HG03571 (cell line): ENCODE data around the gene XPO6.

Experiments used
- ATAC-seq: cut with Tn5 transposase; IDR thresholded peaks from one replicate; pipeline ENCODE4 v1.9.1; 2021; ENCODE audit not compliant: unreplicated experiment

The XPO6 gene

DNA sequence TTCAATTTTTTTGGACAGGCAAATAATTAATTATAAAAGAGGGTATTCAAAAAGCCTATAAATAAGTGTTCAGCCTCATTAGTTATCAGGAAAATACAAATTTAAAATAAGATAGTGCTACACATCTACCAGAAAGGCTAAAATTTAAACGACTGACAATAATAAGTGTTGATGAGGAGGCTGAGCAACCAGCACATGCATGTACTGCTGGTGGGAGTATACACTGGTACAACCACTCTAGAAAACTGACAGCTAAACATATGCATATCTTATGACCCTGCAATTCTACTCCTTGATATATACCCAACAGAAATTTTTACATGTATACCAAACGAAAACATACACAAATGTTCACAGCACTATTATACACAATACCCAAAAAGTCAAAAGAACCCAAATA lies 27.1 kb downstream of the XPO6 start:
- no peak for ATAC-seq

DNA sequence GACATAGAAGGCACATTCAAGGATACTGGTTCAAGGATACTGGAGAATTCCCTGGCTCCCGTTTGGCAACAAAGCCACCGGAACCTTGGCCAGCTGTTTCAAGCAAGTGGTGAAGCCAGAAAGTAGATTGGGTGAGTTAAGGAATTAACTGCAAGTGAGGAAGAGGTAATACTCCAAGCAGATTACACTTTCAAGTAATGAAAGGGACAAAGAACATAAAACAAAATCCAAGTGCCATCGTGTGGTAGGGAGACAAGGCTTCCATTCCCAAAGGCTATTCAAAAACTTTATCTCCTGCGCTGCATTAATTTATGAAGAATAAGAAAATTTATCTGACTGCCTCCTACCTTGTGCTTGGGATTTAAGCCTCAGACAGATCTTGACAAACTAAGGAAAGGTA lies 27.8 kb downstream of the XPO6 start:
- no peak for ATAC-seq

DNA sequence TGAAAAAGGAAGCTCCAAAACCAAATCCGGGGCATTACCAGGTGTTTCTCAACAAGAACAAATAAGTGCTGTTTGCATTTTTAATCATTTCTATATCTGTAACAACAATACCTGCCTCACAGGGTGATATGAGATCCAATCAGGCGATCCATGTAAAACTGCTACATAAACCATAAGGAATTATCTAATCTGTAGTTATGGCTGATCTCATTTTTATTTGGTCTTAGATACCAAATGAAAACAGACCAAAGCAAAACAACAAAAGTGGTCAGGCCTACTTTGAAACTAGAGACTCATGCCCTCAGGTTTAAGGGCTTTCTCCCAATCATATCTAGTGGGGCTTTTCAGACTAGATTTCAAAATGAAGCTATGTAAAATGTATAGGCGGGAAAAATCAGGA lies 28.3 kb downstream of the XPO6 start:
- no peak for ATAC-seq

DNA sequence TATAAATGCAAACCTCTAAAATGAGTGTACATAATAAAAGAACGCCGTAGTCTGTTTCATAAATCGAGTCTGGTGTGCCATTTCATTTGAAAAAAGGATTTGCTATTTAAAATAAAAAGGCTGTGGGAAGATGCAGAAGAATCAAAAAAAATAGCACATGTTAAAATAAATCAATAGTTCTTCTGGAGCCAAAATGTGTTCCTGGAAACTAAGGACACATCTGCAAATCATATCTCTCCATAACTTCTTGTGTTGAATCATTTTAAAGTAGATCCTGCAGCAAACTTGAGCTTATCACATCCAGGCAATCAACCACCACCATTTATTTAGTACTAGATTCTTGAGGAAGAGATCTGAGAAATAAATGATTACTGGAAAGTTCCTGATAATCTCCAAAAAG lies 29.0 kb downstream of the XPO6 start:
- no peak for ATAC-seq

DNA sequence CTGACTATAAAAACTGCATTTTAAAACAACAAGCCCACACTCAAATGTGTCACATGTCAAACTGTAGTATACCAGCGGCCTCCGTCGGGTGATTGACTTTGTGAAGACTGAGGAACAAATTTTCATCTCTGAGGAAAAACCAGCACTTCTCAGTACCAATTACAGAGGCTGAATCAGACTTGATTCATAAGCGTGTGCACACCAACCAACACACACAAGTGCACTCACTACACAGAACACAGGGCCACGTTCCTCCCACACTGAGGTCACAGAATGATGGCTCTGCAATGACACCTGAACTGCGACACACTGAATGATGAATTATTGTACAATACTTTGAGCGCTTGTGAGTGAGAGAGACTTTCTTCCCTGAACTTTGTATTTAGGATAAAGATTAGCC lies 29.6 kb downstream of the XPO6 start:
- no peak for ATAC-seq

DNA sequence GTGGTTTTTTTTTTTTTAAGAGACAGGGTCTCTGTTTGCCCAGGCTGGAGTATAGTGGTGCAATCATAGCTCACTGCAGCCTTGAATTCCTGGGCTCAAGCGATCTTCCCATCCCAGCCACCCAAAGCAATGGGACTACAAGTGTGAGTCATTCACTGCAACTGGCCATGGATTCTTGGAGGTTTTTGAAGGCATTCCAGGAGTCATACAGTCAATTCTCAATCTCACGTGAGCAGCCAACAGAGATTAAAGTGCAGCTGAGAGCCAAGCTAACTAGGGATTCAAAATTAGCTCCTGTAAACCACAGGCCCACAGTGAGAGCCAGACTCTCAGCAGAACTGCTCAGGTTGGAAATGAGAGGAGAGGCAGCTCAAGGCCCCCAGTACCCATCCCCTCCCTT lies 30.2 kb downstream of the XPO6 start:
- ATAC-seq: no peak

DNA sequence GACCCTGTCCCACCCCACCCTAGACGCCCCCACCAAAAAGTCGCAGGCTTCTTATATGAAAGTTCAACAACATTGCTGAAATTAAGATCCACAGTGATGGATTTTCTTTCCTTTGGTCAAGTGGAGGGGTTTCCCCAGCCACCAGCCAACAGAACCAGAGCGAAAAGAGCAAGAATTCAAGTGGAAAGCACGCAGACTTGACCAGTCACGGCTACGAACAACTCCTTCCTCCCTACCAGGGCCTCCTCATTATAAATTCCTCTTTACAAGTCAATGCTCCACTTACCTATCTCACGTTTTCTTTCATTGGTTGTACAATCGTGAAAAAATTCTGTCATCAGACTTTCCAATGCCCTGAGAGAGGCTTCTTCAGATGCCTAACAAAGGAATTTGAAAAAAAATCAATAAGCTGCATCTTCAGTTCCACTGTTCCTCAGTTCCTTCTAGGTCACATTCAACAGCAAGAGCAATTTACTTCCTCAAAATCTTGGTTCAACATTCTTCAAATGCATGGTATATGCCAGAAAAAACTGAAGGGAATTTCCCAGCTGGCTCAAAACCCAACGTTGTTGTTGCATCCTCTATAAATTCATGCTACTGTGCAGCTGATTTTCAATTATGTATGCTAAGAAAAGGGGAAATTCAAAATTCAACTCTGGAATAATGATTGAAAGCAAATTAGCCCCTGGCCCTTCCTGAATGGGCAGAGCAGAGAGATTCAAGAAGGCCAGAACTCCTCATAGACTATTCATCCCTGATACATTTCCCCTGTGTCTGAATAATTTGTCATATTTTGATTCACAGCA lies 30.9 kb downstream of the XPO6 start:
- no peak for ATAC-seq

DNA sequence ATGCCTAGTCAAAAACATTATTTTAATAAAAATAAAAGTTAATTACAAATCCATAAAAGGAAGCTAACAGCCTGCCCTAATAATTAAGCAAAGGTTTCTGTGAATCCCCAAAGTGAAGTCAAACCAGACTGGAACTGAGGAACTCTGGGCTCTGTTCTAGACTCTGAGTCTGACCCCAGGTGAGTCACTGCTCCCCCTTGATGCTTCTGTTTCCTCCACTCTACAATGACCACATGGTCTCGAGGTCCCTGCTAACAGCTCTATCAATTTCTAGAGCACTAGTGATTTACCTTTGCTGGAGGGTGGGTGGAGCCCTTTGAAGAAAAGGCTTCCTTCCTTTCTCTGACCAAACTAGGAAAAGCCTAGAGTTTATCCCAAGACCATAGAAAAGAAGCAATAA lies 32.4 kb downstream of the XPO6 start:
- no peak for ATAC-seq

DNA sequence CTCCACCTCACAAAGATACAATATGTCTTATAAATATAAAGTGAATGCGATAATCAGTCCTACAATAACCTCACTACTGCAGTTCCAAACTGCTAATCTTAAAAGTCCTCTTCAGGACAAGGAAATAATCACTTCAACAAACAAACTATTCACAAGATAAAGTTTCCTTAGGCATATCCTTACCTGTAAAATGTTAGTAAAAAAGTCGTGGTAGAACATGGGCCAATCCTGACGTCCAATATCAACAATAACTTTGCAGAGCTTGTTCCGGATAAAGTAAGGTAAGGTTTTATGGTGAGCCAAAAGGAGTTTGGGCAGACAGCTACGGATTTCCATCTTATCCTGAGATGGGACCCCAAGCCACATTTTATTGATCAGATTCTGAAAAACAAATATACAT lies 36.0 kb downstream of the XPO6 start:
- no peak for ATAC-seq

DNA sequence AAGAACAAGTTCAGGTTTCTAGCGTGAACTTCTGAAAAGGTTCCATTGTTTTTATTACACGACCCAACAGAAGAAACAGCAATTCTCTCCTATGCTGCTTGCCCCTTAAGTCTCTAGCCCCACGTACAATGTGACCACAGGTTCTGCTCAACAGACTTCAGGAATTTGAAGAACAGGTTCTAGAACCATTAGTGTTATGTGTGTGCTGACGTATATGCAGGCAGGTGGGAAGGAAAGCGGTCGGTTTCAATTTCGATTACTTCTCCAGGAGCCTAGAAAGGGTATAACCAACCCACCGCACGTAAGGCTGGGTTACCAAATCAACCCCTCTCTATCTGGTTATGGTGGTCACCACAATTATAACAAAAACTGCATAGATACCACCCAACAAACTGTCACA lies 39.4 kb downstream of the XPO6 start:
- no peak for ATAC-seq

DNA sequence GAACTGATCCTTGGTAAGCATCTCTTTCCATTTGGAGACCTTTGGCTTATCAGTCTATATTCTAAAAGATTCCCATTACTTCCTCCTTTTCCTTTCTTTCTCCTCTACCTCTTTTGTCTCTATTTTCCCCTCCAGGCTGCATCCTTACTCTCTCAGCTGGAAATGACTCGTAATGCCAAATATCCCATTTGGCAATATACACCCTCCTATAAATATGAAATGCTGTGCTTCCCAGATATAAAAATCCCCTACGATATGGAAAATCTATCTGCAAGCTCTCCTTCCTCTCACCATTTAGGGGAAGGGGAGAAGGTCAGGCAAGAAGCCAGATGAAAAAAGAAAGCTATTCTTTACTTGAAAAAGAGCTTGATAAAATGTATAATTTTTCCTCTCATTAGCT lies 39.9 kb downstream of the XPO6 start:
- no peak for ATAC-seq

DNA sequence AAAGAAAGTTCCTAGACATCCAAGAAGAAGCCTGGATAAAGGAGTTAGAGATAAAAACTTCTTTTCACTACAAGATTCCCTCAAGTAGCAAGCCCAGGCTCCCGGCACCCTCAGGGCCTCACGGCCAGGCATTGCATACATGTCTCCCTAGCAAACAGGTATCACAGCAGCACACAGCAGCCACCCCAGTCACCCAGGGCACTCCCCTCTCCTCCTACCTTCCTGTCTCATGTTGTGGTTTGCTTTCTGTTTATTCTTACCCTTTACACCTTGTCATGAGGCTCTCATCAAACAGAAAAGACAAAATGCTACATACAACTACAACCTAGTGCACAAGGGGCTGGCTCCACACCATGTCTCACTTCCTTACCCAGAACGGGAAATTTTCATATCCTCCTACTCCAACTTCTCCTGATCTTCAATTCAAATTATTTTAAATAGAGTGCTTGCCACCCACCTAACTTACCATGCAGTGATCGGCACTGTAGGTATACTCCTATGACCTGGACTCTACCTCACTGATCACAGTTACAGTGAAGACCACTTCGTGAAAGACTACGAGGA lies 42.7 kb downstream of the XPO6 start:
- ATAC-seq: no peak

DNA sequence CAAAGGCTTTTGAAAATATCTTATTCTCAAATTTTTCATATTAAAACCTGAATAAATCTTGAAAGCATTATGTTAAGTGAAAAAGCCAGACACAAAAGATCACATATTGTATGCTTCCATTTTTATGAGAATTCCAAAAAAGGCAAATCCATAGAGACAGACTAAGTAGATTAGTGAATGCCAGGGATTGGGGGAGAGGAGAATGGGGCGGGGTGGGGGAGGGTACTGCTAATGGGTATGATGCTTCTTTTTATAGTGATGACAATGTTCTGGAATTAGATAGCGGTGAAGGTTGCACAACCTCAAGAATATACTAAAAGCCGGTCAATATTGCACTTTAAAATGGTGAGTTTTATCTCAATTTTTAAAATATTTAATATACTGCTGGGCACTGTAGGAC lies 44.0 kb downstream of the XPO6 start:
- no peak for ATAC-seq

DNA sequence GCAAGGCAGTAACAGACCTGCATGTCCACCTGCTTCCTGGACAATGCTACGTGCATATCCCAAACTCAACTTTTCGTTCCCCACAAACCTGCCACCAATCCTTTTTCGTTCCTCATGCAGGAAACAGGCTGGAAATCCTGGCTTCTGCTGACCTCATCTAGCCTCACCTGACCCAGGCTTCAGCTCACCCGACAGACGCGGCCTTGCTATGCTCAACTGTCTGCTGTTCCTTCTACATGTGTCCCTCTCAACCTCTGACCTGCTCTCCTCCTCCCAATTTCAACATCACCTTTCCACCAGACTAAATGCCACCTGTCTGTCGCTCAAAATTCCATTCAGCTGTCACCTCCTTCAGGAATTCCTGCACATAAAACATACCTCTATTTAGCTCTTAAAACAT lies 44.5 kb downstream of the XPO6 start:
- ATAC-seq: no peak

DNA sequence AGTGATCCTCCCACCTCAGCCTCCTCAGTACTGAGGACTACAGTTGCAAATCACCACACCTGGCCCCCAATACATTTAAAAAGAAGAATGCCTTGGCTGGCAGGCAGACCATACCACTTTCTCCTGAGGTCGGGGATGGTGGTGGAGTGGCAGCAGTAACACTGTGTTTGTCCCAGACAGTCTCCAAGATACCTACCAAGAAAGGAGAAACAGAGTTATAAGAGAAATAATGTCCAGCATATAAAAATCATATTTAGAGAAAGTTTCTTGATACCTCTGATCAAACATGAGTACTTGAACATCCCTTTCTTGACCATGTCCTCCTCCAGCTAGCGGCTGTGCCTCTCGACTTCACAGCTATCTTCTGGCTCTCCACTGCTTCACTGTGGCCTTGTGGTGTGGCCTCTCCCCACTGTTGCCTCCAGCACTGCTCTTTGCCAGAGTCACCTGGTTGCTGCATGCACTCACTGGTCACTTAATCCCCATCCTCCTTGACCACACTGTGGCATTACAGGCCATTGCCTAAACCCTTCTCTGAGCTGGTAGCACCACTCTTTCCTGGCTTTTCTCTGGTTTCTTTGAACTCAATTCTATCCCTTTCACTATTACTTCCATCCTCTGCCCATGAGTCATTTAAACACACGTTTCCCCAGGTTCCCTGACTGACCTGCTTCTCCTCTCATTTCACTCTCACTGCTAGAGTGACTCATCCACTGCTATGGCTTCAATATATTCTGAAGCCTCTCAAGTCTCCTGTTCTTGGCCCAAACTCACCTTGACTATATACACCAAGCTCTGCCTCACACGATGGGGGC lies 45.2 kb downstream of the XPO6 start:
- no peak for ATAC-seq

DNA sequence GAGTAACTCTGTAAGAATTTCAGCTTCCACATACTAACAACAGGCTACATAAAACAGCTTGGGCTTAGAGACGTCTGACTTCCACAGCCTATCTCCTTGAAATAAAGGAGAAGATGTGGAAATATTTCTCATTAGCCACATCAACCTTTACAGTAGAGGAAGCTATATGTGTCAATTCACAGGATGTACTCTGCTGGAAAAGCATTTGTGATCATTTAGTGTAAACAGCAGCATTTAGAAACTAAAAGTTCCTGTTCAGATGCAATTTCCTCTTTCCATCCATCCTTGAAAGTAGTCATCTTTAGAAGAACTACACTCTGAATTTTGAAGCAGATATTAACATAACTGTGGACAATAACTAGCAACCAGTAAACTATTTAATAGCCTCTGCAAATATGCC lies 46.2 kb downstream of the XPO6 start:
- no peak for ATAC-seq

DNA sequence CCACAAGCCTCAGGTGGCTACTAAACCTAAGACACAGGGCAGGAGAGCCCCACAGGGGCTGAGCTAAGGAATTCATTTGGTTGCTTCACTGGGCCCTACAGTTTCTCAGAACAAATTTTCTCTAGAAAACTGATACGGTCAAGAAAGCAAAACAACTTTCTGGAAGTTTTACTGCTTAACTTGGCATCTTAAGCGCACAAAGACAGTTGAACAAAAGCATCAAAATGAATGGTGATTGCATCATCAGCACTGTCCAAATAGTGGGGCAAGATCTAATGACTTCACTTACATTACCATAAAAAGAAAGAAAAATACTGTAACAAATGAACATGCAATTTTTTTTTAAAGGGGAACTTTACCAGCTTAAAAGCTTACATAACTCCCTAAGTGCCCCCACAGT lies 47.6 kb downstream of the XPO6 start:
- no peak for ATAC-seq

DNA sequence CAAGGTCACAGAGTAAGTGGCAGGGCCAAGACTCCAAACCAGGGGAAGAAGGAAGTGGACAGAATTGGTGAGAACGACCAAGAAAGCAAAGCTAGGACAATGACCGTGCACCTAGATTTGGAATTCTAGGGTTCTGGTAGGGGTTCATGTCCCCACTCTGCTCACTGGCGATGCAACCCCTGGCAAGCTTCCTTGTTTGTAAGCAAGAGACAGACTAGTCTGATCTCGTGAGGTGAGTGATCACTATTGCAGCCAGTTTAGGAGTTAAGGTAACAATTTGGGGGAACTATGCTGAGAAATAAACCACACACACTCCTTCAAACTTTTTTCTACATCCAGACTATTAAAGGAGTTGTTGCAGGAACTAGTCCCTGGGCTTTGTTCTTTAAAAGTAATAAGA lies 48.1 kb downstream of the XPO6 start:
- no peak for ATAC-seq

DNA sequence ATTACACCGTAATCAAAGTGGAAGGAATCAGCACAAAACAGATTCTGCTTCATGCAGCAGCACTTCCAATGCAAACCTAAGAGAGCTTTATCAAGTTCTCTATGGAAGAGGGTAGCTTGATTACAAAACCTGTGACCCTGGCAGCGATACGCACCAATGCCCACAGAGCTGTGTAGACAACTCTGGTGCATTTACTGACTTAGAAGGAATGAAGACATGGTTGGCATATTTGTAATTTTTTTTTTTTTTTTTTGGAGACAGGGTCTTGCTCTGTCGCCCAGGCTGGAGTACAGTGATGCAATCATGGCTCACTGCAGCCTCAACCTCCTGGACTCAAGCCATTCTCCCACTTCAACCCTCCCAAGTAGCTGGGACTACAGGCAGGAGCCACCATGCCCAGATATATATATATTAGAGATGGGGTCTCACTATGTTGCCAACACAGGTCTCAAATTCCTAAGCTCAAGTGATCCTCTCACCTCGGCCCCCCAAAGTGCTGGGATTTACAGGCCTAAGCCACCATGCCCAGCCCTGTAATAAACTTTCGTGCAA lies 49.4 kb downstream of the XPO6 start:
- ATAC-seq: no peak

DNA sequence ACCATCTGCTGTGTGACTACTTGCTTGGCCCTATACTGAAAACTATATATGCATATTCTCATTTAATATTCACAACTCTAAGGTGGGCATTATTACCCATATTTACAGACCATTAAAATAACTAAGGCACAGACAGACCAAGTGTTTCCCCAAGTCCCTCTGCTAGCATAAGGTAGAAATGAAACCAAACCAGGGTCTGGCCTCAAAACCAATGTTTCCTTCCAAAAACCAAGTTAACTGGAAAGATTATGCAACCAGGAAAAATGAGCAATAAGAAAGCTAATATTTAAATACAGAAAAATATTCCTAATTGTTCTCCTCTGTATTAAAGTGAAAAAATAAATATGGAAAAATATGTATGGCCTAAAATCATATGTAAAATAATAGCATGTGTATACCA lies 50.1 kb downstream of the XPO6 start:
- no peak for ATAC-seq

DNA sequence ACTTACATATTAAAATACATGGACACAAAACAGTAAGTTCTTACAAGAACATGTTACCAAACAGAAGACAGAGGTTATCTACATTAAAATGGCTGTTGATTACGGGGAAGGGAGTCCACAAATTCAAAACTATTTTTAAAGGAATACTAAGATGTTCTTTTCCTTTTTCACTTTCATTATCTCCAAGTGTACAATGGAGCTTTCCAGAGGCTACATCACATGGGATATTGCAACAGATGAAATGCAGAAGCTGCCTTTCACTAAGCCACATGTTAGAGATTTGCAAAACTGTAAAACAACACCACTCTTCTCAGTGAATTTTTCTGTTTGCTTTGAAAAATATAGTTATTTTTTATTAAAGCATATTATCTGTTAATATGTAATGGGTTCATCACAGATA lies 53.6 kb downstream of the XPO6 start:
- ATAC-seq: no peak
